ENCODE data around the gene ITGAE.
A peak's percentile ranks its signal among the peaks of the same experiment; 100 is the strongest.
"Not testable (repeated sequence)": the region's sequence is repeated elsewhere in the genome, so short reads cannot be mapped to it uniquely, and the experiment has no call there.

Gene ITGAE

GRCh38 chr17:3728099-3728498, 72.9 kb downstream of the ITGAE start:
- DNase-seq: not testable (repeated sequence)

- DNase-seq: no peak
Measured at GRCh38 chr17:3727041-3727440, 73.9 kb downstream of the ITGAE start.

DNA sequence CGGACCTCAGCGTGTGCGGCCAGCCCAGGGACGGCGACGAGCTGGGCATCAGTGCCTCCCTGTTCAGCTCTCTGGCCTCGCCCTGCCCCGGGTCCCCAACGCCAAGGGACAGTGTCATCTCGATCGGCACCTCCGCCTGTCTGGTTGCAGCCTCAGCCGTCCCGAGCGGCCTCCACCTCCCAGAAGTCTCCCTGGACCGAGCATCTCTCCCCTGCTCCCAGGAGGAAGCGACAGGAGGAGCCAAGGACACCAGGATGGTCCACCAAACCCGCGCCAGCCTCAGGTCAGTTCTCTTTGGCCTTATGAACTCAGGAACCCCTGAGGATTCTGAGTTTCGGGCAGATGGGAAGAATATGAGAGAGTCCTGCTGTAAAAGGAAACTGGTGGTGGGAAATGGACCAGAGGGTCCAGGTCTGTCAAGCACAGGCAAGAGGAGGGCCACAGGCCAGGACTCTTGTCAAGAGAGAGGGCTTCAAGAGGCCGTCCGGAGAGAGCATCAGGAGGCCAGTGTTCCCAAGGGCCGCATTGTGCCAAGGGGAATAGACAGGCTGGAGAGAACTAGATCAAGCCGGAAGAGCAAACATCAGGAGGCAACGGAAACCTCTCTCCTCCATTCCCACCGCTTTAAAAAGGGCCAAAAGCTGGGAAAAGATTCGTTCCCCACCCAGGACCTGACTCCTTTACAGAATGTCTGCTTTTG, 76.5 kb downstream of the ITGAE start:
- no peak for DNase-seq

DNA sequence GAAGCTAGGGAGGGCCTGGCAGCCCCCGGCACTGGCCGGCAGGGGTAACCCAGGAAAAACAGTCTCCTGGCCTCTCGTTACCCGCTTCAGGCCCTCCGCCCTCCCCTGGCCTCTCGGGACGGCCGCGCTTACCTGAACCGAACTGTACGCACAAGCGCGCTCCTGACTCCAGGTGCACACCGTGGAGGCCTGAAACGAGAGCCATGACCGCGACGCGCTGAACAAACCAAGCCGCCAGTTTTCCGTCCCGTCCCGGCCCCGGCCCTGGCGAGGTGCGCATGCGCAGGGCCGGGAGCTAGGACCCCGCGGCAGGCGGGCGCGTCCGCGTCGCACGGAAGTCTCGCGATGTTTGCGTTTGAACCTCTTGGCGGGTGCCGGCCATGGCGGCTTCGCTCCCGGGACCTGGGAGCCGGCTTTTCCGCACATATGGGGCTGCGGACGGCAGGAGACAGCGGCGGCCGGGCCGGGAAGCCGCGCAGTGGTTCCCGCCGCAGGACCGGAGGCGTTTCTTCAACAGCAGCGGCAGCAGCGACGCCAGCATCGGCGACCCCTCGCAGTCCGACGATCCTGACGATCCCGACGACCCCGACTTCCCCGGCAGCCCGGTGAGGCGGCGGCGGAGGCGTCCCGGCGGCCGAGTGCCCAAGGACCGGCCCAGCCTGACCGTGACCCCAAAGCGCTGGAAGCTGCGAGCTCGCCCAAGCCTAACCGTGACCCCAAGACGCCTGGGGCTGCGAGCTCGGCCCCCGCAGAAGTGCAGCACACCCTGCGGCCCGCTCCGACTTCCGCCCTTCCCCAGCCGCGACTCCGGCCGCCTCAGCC, 77.2 kb downstream of the ITGAE start, which contains the start of gene HASPIN:
TSS of gene HASPIN (plus strand) at position 348 of the 822 bp plus-strand sequence. CDS start at position 381, 33 bp downstream.
- peak; percentile 97 to 99 (median 99) for DNase-seq

DNA sequence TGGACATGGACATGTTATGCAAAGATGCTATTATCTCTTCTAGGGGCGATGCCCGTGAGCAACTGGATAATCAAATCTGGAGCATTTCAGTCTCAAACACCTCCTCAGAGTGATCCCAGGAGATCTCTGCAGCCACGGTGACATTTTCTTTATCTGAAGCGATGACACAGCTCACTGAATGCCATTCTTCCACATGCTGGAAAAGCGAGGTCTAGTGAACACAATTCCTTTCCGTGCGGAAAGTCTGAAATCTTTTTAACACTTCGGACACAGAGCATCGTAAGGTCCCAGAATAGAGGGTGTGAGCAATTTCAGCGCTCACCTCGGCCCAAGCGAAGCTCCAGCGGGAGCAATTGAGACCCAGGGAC, 77.8 kb downstream of the ITGAE start:
- DNase-seq: no peak

DNA sequence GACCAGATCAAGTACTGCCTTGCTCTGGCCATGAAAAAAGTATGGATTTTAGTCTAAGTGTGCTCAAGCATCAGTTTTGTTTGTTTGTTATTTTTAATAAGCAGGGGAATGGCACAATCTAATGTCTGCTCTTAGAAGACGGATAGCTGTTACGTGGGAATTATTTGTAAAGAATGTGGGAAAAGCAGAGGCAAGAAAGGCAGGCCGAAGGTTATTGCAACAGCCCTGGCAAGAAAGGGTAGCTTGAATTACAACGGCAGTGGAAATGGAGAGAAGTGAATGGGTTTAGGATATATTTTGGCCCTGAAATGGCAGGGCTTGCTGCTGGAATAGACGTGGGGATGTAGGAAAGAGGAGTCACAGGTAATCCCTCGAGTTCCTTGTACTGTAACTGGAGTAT, 78.3 kb downstream of the ITGAE start:
- DNase-seq: no peak

- no peak for DNase-seq
Measured at GRCh38 chr17:3719265-3719664, 81.7 kb downstream of the ITGAE start.

DNA sequence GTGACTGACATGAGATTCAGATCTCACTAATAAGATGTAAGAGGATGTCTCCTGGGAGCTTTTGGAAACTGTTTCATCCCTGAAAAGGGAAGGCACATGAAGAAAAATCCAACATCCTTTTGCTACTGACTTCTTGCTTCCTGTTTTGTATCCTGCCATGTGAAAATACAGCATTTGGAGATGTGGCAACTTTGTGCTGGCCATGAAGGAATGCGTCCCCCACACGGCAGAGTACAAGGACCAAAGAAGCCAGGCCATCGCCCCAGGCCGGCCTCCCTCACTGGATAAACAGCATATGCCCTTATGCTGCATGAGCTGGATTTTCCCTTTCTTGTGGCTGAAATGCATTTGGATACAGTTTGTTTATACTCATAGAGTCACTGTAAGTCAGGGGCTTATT, 82.8 kb downstream of the ITGAE start:
- peak; percentile 42 to 47 (median 44) for DNase-seq

GRCh38 chr17:3715296-3715695, 85.7 kb downstream of the ITGAE start:
- DNase-seq: no peak

DNA sequence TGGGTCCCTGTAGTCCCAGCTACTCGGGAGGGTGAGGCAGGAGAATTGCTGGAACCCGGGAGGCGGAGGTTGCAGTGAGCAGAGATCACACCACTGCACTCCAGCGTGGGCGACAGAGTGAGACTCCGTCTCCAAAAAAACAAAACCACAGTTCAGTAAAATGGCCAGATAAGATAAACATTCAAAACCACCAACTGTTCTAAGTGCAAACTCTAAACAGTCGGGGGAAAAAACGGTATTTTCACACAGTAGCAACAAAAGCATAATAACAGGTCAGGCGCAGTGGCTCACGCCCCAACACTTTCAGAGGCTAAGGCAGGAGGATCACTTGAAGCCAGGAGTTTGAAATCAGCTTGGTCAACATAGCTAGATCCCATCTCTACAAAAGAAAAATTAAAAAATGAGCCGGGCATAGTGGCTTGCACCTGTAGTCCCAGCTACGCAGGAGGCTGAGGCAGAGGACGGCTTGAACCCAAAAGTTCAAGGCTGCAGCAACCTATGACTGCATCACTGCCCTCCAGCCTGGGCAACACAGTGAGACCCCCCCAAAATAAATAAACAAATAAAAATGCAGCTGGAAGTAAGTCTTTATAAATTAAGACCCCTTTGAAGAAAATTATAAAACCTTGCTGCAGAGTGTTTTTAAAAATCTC, 88.1 kb downstream of the ITGAE start:
- DNase-seq: no peak

DNA sequence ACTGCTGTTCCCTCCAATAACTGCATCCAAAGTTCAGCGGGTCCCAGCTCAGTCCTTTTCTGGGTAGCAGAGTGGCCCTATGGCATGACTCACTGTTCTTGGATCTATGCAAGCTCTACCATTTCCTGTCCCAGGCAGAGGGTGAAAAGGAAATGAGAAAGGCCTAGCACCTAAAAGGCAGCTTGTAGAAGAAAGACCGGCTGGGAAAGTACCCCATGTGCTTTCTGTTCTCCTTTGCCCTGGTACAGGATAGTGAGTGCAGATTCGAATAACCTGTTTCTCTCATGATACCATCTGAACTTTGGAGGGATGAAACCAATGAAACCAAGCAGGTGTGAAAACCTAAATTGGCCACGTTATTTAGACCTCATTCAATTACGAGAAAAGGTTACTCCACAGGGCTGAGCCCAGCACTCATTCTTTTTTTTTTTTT, 90.0 kb downstream of the ITGAE start:
- DNase-seq: peak; percentile 87 to 94 (median 91)

DNA sequence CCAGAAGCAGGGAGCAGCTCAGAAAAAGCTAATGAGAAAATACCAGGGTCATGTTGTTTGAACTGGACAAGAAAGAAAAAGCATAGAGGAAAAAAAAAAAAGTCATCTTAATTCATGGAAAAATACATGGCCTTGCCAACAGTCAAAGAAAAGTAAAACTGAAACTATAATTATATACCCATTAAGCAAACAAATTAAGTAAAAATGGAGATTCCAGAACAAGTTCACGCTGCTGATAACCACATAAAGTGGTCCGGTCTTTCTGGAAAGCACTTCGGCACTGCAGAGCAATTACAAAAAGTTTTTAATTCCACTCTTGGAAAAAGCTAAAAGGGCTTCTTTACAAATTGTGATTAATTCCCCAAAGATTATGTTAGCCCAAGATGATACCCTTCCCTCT, 92.6 kb downstream of the ITGAE start:
- peak in 1 of 3 donors; percentile 39 for DNase-seq

DNA sequence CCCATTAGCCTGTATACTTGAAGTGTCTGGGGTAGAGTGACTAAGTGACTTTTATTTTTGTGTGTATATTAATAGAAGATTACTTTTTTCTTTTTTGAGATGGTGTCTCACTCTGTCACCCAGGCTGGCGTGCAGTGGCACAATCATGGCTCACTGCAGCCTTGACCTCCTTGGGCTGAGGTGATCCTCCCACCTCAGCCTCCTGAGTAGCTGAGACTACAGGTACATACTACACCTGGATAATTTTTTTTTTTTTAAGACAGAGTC, 95.3 kb downstream of the ITGAE start:
- DNase-seq: not testable (repeated sequence)

DNA sequence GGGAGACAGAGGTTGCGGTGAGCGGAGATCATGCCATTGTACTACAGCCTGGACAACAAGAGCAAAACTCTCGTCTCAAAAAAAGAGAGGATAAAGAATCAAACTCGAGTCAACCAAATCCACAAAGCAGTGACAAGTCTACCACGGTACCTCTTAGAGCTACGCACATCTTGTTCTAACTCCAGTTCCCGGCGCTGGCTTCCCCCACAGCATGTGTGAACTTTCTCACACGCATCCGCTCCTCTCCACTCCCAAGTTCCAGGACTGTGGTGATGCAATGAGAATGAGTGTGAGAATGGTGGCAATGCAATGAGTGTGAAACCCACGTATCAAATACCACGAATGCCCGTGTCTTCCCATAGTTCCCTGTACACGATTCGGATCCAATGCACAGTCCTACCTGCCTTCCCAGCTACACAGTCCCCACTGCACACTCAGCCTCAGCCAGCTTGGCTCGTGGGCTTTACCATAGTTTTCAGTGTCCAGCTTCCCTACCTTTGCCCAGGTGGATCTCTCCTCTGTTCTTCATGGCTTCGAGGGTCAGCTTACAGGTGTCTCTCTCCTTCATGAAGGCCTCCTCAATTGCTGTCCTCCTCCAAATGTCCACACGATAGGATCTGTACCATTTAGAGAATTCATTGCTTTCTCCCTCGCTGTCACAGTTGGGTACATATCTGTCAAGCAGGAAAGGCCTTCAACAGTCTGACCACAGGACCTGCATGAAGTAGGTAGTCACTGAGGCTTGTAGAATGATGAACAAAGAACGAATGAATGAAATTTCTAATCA, 95.9 kb downstream of the ITGAE start:
- DNase-seq: no peak

GRCh38 chr17:3702041-3702539, 98.9 kb downstream of the ITGAE start:
- DNase-seq: not testable (repeated sequence)

GRCh38 chr17:3699951-3700350, 101.0 kb downstream of the ITGAE start:
- DNase-seq: no peak

- no peak for DNase-seq
Measured at GRCh38 chr17:3698139-3698538, 102.8 kb downstream of the ITGAE start.

DNA sequence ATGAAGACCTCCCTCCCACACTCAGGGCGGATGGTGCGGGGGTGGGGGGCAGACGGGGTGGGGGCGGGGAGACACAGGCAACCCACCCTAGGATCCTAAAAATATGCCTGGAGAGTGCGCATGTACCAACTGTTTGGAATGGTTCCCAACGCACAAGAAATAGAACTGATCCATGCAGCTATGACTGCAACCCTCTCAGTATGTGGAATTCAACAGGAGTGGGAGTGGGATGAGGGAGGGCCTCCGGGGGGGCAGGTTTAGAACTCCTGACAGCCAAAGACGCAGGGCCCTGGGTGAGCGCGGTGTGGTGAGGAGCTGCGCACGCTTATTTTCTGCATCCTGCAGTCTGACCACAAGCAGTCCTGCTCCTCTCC, 103.9 kb downstream of the ITGAE start:
- DNase-seq: no peak

DNA sequence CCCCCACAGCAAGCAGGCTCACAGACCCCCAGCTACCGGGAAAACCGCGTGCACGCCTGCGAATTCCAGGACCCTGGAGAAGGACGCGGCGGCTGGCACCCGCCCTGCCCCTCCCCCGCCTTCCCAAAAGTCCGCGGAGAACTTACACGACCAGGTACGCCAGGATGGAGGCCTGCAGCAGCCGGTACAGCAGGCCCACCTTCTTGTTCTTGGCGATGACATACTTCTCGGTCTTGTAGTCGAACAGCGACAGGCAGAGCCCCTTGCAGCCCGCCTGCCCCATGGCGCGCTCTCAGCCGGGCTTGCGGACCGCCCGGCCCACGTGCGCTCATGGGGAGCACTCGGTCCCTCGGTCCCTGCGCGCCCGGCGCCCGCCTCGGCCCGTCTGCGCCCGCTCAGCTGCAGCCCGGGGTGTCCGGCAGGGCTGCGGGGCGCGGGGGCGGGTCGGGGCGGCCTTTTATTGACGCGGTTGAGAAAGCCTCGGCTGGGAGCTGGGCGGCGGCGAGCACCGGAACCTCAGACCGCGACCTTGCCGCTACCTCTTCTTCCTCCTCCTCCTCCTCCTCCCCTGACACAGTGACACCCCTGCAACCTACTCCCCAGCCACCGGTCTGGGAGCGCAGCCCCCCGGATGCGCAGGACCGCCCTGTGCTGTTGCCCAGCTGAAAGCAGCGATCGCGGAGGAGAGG, 105.1 kb downstream of the ITGAE start, which contains the start of gene P2RX5:
TSS of gene P2RX5 (minus strand) at position 433 of the 689 bp plus-strand sequence. CDS start at position 283, 150 bp downstream.
- DNase-seq: peak; percentile 49 to 77 (median 60)

DNA sequence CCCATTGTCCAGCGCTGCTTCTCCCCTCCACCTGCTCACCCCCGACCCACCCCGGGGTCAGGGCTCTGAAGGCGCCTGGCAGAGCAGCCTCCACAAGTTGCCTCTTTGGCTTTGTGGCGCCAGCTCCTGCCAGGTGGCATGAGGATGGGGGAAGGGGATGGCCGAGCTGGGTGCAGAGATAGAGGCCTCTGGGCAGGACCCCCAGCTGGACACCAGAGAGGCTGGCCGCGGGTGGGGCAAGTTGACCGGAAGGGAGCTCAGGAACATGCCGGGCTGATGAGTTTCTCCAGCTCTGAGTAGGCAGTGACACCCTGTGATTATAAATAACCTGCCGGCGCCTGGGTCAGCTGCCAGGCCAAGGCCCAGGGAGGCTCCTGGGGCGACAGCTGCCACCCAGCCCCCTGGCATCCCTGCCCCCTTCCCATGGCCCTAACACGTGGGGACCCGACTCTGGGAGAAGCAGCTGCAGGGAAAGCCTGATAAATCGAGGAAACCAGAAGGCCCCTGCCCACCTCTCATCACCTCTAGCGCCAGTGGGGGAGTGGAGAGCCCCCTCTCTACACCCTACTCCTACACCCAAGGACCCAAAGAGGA, 105.8 kb downstream of the ITGAE start:
- no peak for DNase-seq

DNA sequence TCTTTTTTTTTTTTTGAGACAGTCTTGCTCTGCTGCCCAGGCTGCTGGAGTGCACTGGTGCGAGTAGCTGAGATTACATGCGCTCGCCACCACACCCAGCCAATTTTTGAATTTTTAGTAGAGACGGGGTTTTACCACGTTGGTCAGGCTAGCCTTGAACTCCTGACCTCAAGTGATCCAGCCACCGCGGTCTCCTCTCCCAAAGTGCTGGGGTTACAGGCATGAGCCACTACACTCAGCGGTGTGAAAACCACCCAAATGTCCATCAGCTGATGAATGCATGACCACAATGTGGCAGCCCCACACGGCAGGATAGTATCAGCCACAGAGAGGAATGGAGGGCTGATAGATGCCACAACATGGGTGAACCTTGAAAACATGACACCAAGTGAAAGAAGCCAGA, 107.2 kb downstream of the ITGAE start:
- DNase-seq: no peak

DNA sequence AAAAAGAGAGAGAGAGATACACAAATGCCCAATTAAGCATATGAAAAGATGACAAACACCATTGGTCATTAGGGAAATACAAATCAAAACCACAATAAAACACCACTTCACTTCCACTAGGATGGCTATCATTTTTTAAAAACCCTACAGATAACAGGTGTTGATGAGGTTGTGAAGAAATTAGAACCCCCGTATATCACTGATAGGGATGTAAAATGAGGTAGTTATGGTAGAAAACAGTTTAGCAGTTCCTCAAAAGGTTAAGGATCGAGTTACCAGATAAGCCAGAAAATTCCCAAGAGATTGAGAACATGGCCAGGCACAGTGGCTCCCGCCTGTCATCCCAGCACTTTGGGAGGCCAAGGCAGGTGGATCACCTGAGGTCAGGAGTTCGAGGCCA, 107.8 kb downstream of the ITGAE start:
- DNase-seq: no peak
